Stimulated activated CD8-positive, alpha-beta memory T cell treated with anti-CD3 and anti-CD28 coated beads, Interleukin-4, amount 100 ng/mL, for 1 hour (primary cell): Measurements from ENCODE around the gene ACE2.

ENCODE experiments used
- DNase-seq, 2 donors: peaks; one replicate each; pipeline ENCODE4 v3.0.0-alpha.2; 2020; ENCODE audit warnings: low read depth in 2 of 2, low spot score in 1 of 2

Gene ACE2

DNA sequence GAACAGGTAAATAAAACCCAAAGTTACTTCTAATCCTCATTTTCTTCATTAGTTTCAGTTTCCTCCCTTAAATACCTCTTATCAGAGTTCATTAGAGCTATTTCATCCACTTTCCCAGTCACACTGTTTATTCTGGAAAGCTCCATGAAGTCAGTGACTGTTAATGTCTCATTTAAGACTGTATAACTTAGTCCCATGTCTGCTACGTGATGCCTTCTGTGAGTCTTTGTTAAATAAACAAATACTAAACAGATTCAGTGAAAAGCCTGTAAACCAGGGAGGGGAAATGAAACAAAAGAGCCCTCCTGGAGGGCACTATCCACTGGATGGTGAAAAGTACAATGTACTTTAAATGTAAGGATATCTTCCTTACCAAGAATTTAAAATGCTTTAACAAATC is 24.7 kb downstream of the ACE2 start:
- DNase-seq: no peak

DNA sequence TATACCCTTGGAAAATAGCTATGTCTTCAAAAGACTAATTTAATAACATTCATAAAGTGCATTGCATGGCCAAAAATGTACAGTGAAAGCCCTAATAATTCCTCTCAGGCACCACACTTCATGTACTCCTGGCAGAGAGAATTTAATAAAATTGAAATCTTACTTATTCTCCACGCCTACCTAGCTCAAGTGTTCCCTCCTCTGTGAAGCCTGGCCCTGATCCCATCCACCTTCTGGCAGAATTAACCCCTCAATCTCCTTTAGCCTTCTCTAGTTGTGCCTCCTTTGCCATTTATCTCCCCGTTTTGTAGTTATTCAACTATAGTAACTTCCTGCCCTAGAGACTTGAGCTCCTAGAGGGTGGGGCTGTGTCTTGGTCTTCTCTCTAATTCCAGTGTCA is 26.7 kb downstream of the ACE2 start:
- DNase-seq: no peak

DNA sequence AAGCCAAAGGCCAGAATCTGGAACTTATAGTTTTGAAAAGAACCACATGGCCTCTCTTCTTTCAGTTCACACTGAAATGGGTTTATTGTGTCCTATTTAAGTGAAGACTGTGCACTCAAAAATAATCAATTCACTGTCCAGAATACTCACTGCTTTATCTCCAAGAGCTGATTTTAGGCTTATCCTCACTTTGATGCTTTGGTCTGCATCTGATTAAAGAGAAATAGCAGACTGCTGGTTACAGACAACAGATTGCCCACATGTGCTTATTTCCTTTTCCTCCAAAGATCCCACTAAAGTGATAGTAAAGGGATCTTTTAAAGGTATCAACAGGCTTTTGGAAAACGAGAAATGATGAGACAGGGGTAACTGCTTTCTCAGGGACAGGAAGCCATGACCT is 30.6 kb downstream of the ACE2 start:
- no peak for DNase-seq

DNA sequence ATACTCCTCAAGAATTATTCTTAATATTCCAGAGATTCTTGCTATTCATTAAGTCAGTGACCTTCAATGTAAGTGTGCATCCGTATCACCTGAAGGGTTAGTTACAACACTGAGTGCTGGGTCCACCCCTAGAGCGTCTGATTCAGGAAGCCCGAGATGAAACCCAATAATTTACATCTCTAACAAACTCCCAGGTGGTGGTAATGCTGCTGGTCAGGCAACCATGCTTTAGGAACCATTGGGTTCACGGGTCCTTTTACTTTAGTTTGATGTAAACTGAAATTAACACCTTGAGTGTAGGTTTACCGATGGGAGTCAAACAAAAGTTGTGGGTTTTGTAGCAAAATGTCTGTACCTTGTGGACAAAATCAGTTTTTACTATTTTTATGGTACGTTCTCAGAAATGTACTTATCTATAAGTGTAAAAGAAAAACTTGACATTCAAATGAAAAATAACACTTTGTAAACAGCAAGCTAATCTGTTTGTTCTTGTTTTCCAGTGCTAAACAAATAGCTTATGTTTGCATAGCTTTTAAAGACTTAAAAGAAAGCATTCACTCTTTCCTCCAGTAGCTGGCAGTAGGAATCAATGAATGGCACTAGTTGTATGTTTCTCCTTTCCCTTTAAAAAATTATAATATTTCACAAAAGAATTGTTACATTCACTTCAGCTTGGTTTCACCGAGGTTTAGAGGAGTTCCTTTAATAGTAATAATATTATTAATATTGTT is 32.7 kb downstream of the ACE2 start:
- DNase-seq: no peak

DNA sequence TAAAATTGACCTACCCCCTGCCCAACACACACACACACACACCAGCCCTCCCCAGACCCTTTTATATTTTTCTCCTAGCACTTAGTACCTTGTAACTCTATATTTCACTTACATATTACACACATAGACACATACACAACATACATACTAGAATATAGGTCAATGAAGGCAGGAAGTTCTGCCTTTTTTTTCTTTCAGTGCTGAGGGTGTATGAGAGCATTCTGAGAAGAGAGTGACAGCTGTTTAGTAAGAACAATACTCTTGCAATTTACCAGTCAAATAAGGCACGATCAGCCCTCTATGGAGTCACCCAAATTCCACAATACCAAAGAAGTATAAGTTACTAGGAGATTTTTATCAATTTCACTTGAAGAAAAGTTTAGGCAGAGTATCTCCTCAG is 33.5 kb downstream of the ACE2 start:
- no peak for DNase-seq

DNA sequence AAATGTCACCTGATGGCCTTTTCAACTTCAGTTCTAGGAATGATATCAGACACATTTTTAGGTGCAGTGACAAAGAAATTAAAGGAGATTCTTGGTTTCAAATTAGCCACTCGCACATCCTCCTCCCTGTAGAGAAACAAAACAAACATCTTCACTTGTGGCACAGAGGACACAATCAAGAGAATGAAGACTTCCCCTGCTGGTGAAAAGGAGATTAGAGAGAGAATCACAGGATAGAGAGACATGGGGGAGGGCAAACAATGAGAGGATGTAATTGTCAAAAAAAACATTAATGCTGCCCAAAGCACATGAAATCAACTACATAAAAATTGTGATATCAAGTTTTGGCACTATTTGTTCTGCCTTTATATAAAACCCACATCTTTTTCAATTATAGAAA is 34.5 kb downstream of the ACE2 start:
- DNase-seq: no peak

DNA sequence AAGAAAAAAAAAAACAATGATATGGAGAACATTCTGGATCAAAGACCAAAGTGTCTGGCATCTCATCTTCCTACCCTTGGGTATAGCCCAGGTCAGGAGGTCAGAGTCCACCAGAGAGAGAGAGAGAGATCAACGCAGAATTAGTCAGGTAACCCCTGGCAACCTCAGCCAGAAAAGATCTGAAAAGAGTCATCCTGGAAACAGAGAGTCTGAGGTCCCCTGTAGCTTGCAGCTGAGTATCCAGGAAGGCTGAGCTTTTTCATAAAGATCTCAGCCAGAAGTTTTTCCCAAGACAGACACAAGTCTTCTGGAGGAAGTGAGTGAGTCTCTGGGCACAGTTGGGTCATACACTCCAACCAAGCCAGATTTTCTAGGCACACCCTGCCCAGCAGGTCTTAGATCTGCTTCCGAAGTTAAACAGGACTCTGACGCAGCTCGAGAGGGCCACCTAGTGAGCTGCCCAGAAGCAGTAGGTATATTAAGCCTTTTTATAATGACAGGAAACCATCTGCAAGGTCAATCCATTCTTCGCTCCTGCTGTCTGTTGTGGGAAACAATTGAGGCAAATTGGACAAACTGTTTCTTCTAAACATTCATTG is 35.7 kb downstream of the ACE2 start:
- no peak for DNase-seq

DNA sequence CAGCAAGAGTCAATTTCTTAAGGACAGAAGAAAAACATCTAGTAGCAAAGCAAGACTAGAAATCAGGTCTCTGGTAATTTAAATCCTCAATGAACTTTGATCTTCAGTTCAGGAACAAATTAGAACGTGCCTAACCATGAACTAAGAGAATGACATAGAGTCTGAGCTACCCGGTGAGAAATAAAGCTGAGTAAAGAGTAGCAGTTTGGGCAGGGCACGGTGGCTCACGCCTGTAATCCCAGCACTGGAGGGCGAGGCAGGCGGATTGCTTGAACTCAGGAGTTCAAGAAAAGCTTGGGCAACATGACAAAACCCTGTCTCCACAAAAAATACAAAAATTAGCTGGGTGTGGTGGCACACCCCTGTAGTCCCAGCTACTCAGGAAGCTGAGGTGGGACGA is 37.7 kb downstream of the ACE2 start:
- DNase-seq: no peak

DNA sequence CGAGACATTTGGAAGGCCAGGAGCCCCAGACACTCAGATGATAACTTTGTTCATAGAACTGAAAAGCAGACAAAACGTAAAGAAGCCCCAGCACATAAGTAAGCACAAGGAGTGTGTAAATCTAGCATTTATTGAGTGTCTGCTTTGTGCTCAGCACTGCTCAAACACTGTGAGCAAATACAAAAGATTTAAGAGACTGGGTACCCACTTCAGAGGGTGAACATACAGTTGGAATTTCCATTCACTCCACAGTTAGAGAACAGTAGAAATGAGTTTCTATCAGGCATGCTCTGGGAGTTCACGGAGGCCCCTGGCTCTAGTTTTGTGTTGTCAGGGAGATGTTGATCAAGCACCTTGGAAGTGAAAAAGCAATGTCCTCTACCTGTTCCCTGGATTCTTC is 39.8 kb downstream of the ACE2 start:
- DNase-seq: no peak

DNA sequence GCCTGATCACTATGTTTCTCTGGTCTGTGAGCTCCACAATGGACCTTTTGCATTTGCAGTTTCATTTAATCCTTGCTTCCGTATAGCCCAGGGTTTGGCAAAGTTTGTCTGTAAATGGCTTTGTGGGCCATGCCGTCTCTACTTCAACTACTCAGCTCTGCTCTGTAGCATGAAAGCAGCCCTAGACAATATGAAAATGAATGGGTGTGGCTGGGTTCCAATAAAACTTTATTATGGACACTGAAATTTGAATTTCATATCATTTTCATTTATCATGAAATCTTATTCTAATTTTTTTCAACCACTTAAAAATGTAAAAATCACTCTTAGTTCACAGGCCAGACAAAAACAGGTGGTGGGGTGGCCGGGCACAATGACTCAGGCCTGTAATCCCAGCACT is 41.5 kb downstream of the ACE2 start:
- DNase-seq: no peak

DNA sequence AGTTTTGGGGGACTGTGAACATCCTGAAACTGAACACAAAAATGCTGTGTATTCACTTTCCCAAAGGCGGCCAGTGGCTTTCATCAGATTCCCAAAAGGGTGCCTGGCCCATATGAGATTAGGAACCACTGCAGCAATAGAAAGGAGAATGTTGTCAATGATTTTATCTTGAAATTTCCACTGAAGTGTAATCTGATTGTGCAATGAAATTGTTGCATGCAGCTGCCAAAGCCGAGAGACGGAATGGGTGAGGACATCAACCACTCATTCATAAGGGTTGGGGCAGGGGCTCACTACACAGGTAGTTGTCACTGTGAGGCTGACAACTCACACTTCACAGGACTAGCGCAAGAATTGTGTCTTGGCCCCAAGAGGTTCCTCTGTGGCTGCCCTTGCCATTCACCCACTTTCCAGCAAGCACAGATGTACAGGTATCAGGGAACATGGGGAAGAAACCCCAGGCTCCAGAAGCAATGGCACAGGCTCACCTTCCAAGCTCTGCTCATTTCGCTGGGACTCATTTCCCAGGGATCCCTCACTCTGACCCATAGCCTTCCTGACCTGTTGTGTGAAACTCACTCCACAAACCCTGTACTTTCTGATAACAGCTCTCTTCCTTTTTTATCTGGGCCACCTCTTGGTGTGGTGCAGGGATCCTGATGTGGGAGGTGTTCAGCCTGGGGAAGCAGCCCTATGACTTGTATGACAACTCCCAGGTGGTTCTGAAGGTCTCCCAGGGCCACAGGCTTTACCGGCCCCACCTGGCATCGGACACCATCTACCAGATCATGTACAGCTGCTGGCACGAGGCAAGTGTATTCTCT is 51.4 kb downstream of the ACE2 start:
- no peak for DNase-seq

DNA sequence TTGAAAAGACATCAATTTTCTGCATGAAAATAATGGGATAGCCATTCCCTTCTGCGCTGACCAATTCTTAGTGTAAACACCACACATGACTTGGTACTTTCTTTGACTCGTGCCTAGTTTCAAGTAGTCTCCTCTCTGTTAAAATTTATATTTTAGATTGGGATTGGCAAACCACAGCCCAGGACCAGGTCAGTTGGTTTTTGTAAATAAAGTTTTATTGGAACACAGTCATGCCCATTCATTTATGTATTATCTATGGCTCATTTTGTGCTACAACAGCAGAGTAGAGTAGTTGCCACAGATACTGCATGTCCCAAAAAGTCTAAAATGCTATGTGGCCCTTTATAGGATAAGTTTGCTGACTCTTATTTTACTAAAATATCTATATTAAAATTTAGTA is 53.4 kb downstream of the ACE2 start:
- no peak for DNase-seq

DNA sequence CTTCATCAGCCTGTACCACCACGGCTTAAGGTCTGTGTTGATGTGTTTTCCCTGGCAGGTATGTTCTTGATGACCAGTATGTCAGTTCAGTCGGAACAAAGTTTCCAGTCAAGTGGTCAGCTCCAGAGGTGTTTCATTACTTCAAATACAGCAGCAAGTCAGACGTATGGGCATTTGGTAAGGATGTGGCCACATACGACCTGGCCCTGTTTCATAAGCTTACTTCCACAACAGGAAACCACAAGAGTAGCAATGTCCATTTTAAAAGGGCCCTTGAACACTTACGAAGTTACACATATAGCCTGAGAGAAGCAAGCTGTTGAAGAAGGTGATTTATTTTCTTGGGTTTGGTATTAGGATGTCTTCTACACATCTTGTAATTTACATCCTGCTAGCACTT is 54.0 kb downstream of the ACE2 start:
- DNase-seq: no peak

DNA sequence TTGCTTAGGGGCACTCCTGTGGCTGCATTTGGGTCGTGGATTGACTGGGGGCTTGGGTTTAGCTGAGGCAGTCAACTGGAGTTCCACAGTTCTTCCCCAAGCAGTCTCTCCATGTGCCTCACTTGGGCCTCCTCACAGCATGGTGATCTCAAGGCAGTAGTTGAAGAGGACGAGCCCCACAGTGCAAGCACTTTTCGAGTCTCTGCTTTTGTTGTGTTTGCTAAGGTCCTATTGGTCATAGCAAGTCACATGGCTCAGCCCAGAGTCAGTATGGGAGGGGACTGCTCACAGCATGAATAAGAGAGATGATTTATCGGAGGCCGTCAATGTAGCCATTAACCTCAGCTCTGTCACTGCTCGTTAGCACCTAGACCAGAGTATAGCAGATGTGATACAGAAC is 70.4 kb downstream of the ACE2 start:
- DNase-seq: no peak

DNA sequence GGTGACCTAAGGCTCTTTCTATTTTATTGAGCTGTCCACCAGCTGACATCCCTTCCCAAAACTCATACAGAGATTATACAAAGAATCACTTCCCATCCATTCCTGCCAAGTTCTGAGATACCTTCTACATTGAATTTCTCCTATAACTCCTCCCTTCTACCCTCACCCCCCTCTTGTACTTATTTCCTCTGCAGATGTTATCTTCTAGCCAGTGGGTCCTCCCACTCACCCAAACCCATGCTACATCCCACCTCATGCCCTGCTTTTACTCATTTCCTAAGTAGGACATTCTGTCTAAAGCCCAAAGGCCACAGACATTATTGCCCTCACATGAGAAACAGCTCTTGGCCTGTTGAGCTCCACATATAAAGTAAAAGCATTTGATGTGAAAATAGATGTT is 71.6 kb downstream of the ACE2 start:
- no peak for DNase-seq

DNA sequence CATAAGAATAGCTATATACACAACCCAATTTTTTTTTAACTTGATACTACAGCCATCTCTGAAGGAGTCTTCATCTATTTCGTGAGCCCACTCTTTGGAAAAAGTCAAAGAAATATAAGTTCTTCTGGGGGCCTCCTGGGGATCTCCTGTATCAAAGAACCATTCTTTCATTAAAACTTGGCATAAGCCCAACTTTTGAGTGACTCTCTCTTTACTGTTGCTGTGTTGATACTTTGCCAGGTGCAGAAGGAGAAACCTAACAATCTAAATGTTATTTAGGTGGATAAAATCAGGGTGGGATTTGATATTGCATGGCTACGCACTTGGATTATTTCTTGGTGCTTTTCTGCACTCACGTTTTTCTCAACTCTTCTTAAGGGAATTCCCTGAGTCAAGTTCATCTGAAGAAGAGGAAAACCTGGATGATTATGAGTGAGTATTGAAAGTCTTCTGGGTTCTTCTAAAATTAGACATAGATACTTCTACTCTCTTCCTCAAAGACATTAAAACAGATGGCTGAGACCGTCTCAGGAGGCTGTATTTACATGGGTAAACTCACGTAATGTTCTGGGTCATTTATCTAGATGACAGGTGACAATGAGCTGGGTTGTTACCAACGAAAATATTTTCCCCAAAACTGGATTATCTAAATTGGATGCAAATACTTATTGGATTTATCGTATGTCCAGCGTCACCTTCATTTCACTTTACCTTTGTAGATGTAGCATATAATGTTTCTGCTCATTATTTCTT is 74.9 kb downstream of the ACE2 start:
- DNase-seq: no peak

DNA sequence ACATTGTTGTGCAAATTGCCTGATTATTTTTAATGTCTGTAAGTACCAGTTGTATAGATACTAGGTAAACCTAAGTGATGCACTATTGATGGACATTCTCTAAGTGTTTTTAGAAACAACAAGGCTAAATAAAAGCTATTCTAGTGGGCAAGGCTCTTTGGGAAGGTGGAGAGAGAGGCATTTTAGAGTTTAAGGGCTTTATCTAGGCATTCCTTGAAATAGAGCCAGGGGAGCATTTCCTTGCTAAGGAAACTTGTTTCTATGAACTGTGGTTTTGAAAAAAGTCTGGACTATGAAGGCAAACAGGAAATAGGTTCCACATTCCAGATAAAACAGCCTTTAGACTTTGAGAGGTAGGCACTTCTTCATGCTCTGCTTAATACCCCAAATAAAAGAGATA is 76.3 kb downstream of the ACE2 start:
- no peak for DNase-seq

DNA sequence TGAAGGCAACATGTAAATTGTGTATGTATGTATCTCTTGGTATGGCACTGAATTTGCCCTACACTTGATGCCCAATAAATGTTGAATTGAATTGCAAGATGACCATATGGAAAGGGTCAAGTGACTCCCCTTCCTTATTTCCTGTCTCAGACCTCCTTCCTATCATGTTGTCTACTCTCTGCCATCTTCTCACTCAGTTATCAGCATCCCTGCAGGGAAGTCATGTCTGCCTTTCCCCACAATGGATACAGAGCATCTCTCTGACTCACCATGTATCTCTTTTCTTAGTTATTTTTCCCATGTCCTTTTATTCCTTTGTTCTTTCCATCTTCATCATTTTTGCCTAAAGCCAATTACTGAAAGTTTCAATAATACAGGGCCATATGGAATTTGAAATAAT is 77.7 kb downstream of the ACE2 start:
- DNase-seq: no peak

DNA sequence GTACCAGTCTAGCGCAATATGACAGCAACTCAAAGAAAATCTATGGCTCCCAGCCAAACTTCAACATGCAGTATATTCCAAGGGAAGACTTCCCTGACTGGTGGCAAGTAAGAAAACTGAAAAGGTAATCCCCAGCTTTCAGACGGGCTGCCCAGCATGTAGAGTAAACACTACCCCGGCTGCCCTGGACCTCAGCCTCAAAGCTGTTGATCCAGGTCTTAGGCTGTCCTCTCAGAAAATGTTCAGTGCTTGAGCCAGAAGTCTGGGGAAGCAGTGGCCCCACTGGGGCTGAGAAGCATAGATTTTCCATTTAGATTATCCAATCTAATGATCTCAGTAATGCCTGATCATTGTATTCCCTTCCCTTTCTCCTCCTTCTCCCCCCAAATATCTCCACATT is 78.3 kb downstream of the ACE2 start:
- DNase-seq: no peak

DNA sequence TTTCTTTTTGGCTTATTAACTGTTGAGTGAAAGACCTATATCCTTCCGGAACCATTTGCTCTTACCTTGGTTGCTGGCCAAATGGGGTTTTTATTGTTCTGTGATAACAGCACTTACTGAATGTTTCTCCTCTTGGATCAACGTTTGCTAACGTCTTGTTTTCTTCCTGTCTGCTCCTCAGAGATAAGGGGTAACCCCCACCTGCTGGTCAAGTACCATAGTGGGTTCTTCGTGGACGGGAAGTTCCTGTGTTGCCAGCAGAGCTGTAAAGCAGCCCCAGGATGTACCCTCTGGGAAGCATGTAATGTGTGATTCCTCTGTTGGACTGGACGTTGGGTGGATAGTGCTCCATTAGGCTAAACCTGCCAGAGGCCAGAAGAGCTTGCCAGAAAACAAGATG is 84.8 kb downstream of the ACE2 start:
- no peak for DNase-seq

DNA sequence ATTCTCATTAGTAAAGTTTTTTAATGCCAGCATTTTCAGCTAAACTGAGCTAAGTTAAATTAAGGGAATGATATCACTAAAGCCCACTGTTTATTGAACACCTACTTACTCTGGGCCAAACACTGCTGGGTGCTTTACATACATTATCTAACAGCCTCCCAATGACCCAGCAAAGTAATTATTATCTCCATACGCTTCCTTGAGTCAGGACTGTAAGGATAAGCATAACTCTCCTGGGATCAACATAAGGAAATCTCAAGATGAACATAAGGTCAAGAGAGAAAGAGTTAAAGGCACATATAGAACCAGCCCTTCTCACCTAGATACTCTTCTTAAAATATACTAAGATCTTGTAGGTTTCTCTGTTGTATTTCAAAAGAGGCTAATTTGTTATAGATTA is 86.5 kb downstream of the ACE2 start:
- DNase-seq: no peak
